Cardiac fibroblast (primary cell): ENCODE measurements around the gene JAZF1.

Experiments used
- DNase-seq, 2 donors: peaks; one replicate each; pipeline versions ENCODE4 v3.0.0 to v3.0.0-alpha.2; 2010; ENCODE audit warnings: low read depth in 2 of 2
- H3K4me3 ChIP-seq, 2 donors: replicated peaks in 1 of 2; 1 replicate in 1 of 2; 2 replicates in 1 of 2; pipeline ENCODE4 v1.5.1; 2011; ENCODE audit warnings: low read depth in 2 of 2, low read length in 2 of 2, mild to moderate bottlenecking in 2 of 2, moderate library complexity in 1 of 2
- CTCF ChIP-seq: IDR thresholded peaks from one replicate; pipeline ENCODE4 v1.5.1; 2011; ENCODE audit warnings: low read depth, mild to moderate bottlenecking, low read length, inconsistent platforms

JAZF1 gene

GRCh38 chr7:28069388-28069787 is 111.2 kb downstream of the JAZF1 start:
- H3K4me3 ChIP-seq = no peak overlapping the region
- no peak for TF ChIP-seq CTCF
- DNase-seq = no peak

DNA sequence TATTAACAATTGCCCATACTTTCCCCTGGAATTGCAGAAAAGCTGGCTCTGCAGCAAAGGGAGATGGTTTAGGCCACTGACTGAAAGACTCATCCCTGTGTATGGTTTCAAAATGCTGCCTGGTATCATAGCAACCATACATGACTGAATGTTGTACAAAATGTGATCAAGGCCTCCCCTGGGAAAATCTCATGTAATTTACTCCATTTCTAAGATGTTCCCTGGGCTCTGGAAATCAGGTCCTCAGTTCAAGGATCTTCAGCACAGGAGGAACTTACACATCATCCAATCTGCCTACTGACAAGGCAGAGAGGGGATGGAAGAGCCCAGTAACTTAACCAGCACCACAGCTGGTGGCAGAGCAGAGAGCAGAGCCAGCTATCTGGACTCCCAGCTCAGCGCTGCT is 111.8 kb downstream of the JAZF1 start:
- no peak overlapping the region for H3K4me3 ChIP-seq
- no peak for TF ChIP-seq CTCF
- DNase-seq = peak; percentile 64 to 87

DNA sequence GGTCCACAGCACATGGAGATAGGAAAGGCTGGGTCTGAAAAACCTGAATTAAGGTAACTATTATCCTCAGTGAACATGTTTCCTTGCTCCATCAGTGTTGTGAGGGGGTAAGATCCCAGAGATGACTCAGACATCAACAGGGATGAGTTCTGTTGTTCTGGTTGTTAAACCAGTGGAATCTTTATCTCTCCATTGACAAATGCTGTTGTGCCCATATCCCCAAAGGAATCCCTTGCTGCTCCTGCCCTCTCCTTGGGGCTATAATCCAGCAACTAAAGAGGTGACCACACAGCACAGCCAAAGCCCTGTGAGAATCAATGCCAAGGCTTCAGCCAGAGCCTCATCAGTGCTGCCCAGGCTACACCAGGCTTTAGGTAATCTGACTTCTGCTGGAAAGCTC is 113.4 kb downstream of the JAZF1 start:
- TF ChIP-seq CTCF = no peak
- H3K4me3 ChIP-seq = no peak overlapping the region
- DNase-seq = no peak

DNA sequence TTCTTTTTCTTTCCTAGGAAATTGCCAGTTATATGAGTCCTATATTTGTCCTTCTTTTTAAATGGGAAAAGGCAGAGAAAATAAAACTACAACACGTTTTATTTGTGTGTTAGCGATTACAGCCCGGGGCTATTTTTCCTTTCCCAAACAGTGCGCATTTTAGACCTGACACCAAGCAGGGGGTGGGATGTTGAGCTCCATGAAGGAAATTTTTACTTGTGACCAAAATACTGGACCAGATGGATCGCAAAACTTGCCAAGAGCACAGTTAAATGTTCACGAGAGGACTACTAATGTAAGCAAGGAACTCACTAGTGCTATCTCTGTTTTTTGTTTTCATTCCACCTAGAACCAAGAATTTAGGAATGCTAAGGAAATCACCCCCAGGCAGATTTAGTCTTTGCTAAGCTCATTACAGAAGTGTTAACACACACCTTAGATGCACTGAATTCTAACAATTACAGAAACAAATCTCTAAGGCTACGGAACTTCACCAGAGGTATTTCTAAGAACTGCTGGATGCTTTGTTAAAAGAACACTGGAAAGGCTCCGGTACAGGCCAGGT is 114.8 kb downstream of the JAZF1 start:
- H3K4me3 ChIP-seq = no peak overlapping the region
- no peak for TF ChIP-seq CTCF
- DNase-seq = no peak

DNA sequence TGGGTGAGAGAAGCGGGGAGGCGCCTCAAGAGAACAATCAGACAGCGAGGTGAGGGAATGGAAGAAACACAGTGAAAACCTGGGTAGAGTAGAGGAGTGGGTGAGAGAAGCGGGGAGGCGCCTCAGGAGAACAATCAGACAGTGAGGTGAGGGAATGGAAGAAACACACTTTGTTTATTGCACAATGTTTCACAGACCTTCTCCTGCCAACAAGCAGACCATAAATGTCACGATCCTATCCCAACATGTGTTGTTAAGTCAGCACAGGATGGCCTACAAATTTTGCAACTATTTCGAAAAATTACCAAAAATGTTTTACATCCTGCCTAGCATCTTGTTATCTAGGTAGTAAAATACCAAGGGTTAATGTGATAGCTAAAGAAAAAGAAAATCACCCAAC is 115.3 kb downstream of the JAZF1 start:
- no peak overlapping the region for H3K4me3 ChIP-seq
- DNase-seq = peak; percentile 58 to 64
- no peak for TF ChIP-seq CTCF

- no peak overlapping the region for H3K4me3 ChIP-seq
- no peak for TF ChIP-seq CTCF
- DNase-seq = no peak
These were observed 116.2 kb downstream of the JAZF1 start for GRCh38 chr7:28064437-28064836.
